Activated naive CD4-positive, alpha-beta T cell treated with anti-CD3 and anti-CD28 coated beads, Interleukin-2, amount 50 U/mL, for 24 hours (primary cell): ENCODE measurements around the gene DNM3.

ENCODE experiments used
- H3K27ac Mint-ChIP-seq: one replicate; pipeline ENCODE4 v1.8.0; 2021; ENCODE audit warnings: mild to moderate bottlenecking, mixed read lengths
- H3K27me3 Mint-ChIP-seq: one replicate; pipeline ENCODE4 v1.8.0; 2021; ENCODE audit warnings: mixed read lengths
- H3K36me3 Mint-ChIP-seq: one replicate; pipeline ENCODE4 v1.8.0; 2021; ENCODE audit warnings: mixed read lengths
- H3K4me1 Mint-ChIP-seq: one replicate; pipeline ENCODE4 v1.8.0; 2021; ENCODE audit warnings: mixed read lengths
- H3K4me3 Mint-ChIP-seq: one replicate; pipeline ENCODE4 v1.8.0; 2021; ENCODE audit warnings: mild to moderate bottlenecking, mixed read lengths
- H3K9me3 Mint-ChIP-seq: one replicate; pipeline ENCODE4 v1.8.0; 2021; ENCODE audit warnings: mixed read lengths

The DNM3 gene

GRCh38 chr1:172144445-172145061, 303.3 kb downstream of the DNM3 start:
- Mint-ChIP-seq H3K4me3 (no peak overlapping the region), H3K36me3 (no peaks in the 10 kb centered on the region), H3K27me3 (no peaks in the 10 kb centered on the region), H3K9me3 (no peaks in the 10 kb centered on the region), H3K27ac (no peak overlapping the region), H3K4me1 (peaks cover 13% of the 10 kb centered on the region)

DNA sequence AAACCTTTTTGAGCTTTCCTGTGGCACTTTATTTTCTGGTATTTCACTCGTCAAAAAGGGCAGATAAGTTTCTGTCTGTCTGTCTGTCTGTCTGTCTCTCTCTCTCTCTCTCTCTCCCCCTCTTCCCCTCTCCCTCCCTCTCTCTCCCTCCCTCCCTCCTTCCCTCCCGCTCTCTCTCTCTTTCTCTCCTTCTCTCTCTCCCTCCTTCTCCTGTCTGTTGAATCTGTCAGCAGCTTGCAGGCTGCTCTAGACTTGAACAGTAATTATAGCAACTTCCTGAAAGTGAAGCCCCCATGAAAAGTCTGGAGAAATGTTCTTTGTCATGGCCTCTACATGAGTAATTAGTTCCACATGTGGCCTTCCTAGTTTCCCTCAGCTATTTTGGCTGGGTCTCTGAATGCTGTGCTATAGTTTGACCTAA, 303.9 kb downstream of the DNM3 start:
- no peaks in the 10 kb centered on the region for H3K27me3 Mint-ChIP-seq
- peaks cover 13% of the 10 kb centered on the region for H3K4me1 Mint-ChIP-seq
- H3K4me3 Mint-ChIP-seq: no peak overlapping the region
- H3K36me3 Mint-ChIP-seq: no peaks in the 10 kb centered on the region
- peak overlapping the region; percentile 38 for H3K27ac Mint-ChIP-seq
- H3K9me3 Mint-ChIP-seq: no peaks in the 10 kb centered on the region

- Mint-ChIP-seq H3K36me3 (no peaks in the 10 kb centered on the region), H3K27ac (peak overlapping the region; percentile 38), H3K4me3 (no peak overlapping the region), H3K4me1 (peaks cover 13% of the 10 kb centered on the region), H3K27me3 (no peaks in the 10 kb centered on the region), H3K9me3 (no peaks in the 10 kb centered on the region)
Observed at GRCh38 chr1:172145656-172146055, 304.4 kb downstream of the DNM3 start.

DNA sequence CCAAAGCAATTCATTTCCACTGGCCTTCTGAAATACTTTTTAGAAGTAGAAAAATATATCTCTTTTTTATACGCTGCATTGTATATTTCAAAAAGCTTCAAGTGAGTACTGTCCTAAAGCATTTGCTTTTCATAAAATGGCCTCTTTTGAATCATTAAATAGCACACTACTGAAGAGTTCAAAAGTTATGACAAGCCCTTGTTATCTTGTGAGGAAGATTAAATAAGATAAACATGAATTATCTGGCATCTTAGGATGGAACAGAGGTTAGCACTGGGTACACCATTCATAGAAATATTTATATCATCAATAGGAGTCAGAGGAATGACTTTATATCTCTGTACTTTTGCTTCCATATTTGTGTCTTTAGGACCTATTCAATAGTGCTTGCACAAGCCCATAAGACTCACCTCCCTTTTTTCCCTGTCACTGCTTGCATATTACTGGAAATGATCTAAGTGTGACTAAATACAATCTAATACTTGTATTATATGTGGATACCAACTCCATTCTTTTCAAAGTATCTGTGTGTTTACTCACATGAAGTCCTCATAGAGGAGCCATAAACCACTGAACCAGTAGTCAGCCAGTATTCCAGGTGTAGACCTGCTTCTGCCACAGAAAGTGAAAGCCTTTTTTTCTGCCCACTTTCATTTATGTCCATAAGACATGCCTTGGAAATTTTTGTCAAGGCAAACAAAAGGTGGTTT, 305.0 kb downstream of the DNM3 start:
- no peak overlapping the region for H3K27ac Mint-ChIP-seq

DNA sequence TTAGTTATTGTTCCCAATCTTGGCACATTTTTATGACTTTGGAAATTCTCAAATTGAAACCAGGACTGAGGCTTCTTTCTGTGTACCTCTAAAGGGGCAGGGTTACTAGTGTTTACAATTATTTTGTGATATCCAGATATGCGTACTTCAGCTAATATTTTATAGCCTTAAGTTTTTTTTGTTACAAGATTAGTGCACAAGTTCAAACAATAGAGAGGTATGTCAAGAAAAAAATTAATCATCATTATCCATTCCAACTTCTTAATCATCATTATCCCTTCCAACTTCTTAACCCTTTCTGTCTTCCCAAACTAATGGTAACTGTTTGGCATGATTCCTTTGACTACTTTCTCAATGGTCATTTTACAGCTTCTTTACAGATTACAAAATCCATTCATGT, 306.2 kb downstream of the DNM3 start:
- H3K27ac Mint-ChIP-seq: no peak overlapping the region
- no peak overlapping the region for H3K4me3 Mint-ChIP-seq
- H3K4me1 Mint-ChIP-seq: peaks cover 13% of the 10 kb centered on the region
- no peaks in the 10 kb centered on the region for H3K27me3 Mint-ChIP-seq
- H3K9me3 Mint-ChIP-seq: no peaks in the 10 kb centered on the region
- no peaks in the 10 kb centered on the region for H3K36me3 Mint-ChIP-seq

More for the DNA sequence above, 305.0 kb downstream of the DNM3 start:
- no peaks in the 10 kb centered on the region for H3K36me3 Mint-ChIP-seq
- peaks cover 13% of the 10 kb centered on the region for H3K4me1 Mint-ChIP-seq
- H3K4me3 Mint-ChIP-seq: no peak overlapping the region
- H3K27me3 Mint-ChIP-seq: no peaks in the 10 kb centered on the region
- no peaks in the 10 kb centered on the region for H3K9me3 Mint-ChIP-seq

GRCh38 chr1:172148213-172148612, 306.9 kb downstream of the DNM3 start:
- H3K4me1 Mint-ChIP-seq: peaks cover 13% of the 10 kb centered on the region
- no peaks in the 10 kb centered on the region for H3K9me3 Mint-ChIP-seq
- no peaks in the 10 kb centered on the region for H3K27me3 Mint-ChIP-seq
- no peak overlapping the region for H3K4me3 Mint-ChIP-seq
- H3K36me3 Mint-ChIP-seq: no peaks in the 10 kb centered on the region
- no peak overlapping the region for H3K27ac Mint-ChIP-seq

GRCh38 chr1:172148707-172149106, 307.4 kb downstream of the DNM3 start:
- Mint-ChIP-seq H3K4me1 (peaks cover 13% of the 10 kb centered on the region), H3K27ac (no peak overlapping the region), H3K27me3 (no peaks in the 10 kb centered on the region), H3K36me3 (no peaks in the 10 kb centered on the region), H3K9me3 (no peaks in the 10 kb centered on the region), H3K4me3 (no peak overlapping the region)

- no peak overlapping the region for H3K4me3 Mint-ChIP-seq
- H3K27me3 Mint-ChIP-seq: no peaks in the 10 kb centered on the region
- peaks cover 15% of the 10 kb centered on the region for H3K4me1 Mint-ChIP-seq
- no peaks in the 10 kb centered on the region for H3K9me3 Mint-ChIP-seq
- H3K27ac Mint-ChIP-seq: peak overlapping the region; percentile 51
- no peaks in the 10 kb centered on the region for H3K36me3 Mint-ChIP-seq
Observed at GRCh38 chr1:172149346-172149745, 308.0 kb downstream of the DNM3 start.

- H3K4me1 Mint-ChIP-seq: peaks cover 10% of the 10 kb centered on the region
- peak overlapping the region; percentile 75 for H3K4me3 Mint-ChIP-seq
- no peaks in the 10 kb centered on the region for H3K36me3 Mint-ChIP-seq
- H3K27me3 Mint-ChIP-seq: no peaks in the 10 kb centered on the region
- no peaks in the 10 kb centered on the region for H3K9me3 Mint-ChIP-seq
- H3K27ac Mint-ChIP-seq: peak overlapping the region; percentile 98
Observed at GRCh38 chr1:172154551-172154950, 313.3 kb downstream of the DNM3 start.

DNA sequence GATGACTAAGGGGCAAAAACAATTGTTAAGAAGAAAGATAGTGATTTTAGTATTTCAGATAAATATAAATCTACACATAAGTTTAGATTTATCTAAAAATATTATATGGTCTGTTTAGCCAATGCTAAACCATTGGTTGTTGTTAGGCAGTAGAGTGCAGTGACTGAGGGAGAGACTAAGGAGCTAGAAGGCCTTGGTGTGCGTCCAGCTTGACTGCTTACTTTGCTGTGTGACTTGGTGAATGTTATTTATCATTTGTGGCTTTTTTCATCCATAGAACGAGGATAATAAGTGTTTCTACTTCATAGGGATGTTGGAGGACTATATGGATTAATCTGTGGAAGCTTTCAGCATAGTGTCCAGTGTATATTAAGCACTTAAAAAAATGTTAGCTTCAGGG, 314.5 kb downstream of the DNM3 start:
- Mint-ChIP-seq H3K9me3 (no peaks in the 10 kb centered on the region), H3K27ac (peak overlapping the region; percentile 51), H3K27me3 (no peaks in the 10 kb centered on the region), H3K4me3 (no peak overlapping the region), H3K36me3 (no peaks in the 10 kb centered on the region), H3K4me1 (peaks cover 10% of the 10 kb centered on the region)

- H3K27ac Mint-ChIP-seq: no peak overlapping the region
- H3K36me3 Mint-ChIP-seq: no peaks in the 10 kb centered on the region
- no peaks in the 10 kb centered on the region for H3K4me1 Mint-ChIP-seq
- no peaks in the 10 kb centered on the region for H3K9me3 Mint-ChIP-seq
- H3K4me3 Mint-ChIP-seq: no peak overlapping the region
- no peaks in the 10 kb centered on the region for H3K27me3 Mint-ChIP-seq
Observed at GRCh38 chr1:172162236-172162635, 320.9 kb downstream of the DNM3 start.

DNA sequence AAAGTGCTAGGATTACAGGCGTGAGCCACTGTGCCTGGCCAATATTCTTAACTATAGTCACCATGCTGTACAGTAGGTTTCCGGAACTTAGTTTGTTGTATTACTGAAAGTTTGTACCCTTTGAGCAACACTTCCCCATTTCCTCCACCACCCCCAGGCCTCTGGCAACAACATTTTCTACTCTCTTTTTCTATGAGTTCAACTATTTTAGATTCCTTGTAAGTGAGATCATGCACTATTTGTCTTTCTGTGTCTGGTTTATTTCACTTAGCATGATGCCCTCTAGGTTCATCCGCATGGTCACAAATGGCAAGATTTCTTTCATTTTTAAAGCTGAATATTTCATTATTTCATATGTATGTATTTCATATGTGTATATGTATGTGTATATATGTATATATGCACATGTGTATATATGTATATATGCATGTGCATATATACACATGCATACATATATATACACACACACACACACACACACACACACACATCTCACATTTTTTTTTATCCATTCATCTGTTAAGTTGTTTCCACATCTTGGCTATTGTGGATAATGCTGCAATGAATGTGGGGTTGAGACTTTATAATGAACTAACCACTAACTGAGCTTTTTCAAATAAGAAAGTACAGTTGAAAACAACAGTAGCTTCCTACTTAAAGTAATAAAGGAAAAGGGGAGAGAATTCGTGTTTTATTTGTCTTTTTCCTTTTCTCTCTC, 322.4 kb downstream of the DNM3 start:
- Mint-ChIP-seq H3K4me1 (peaks cover 8% of the 10 kb centered on the region), H3K27me3 (no peaks in the 10 kb centered on the region), H3K9me3 (no peaks in the 10 kb centered on the region), H3K4me3 (no peak overlapping the region), H3K27ac (no peak overlapping the region), H3K36me3 (no peaks in the 10 kb centered on the region)

DNA sequence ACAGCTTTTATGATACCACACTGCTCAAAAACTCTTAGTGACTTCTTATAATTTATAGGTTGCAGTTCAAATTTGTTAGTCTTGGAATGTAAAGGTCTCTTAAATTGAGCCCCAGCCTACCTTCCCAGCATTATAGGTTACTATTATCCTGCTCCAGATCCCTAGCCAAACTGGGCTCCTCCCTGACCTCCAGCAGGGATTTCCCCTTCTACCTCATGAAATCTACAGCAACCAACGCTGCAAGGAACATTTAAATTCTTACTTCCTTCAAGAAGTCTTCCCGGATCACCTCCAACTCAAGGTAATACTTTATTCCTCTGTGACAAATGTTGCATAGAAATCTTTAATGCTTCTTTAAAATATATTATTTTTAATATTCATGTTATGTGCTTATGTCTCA, 324.1 kb downstream of the DNM3 start:
- no peaks in the 10 kb centered on the region for H3K27me3 Mint-ChIP-seq
- no peak overlapping the region for H3K27ac Mint-ChIP-seq

GRCh38 chr1:172167796-172168596, 326.7 kb downstream of the DNM3 start:
- peaks cover 8% of the 10 kb centered on the region for H3K4me1 Mint-ChIP-seq
- no peaks in the 10 kb centered on the region for H3K9me3 Mint-ChIP-seq
- H3K27me3 Mint-ChIP-seq: peaks cover 2% of the 10 kb centered on the region
- no peak overlapping the region for H3K27ac Mint-ChIP-seq
- peaks cover 4% of the 10 kb centered on the region for H3K36me3 Mint-ChIP-seq
- H3K4me3 Mint-ChIP-seq: no peak overlapping the region

More for the DNA sequence above, 324.1 kb downstream of the DNM3 start:
- Mint-ChIP-seq H3K4me1 (peaks cover 8% of the 10 kb centered on the region), H3K4me3 (no peak overlapping the region), H3K9me3 (no peaks in the 10 kb centered on the region), H3K36me3 (no peaks in the 10 kb centered on the region)

DNA sequence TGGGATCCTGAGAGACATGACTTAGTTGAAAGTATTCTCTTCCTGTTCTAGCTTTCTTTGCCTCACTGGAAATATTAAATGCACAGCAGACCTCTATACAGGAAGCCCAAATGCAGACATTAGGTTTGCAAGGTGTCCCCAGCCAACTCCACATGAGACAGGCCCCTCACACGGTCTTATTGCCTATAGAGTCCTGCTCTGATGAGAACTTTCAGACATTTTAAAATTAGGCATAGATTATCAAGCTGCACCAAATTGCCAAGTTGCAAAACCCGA, 327.2 kb downstream of the DNM3 start:
- Mint-ChIP-seq H3K9me3 (no peaks in the 10 kb centered on the region), H3K4me1 (peaks cover 8% of the 10 kb centered on the region)

DNA sequence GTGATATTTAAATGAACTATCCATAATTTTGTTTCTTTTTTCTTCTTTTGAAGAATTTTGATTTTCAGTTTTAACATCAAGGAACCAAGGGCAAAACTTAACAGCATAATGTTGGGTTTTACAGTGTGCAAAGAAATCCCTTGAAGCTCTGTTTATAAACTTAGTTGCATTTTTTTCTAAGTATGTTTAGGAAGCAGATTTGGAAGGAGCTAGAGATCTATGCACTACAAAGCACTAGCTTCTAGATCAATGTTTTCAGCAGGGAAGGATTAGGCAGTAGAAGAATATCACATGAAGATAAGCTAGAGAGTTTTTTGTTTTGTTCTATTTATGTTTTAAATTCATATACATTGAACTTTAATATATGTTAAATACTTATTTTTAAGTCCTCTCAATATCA, 328.5 kb downstream of the DNM3 start:
- peaks cover 5% of the 10 kb centered on the region for H3K36me3 Mint-ChIP-seq
- no peak overlapping the region for H3K27ac Mint-ChIP-seq
- H3K4me3 Mint-ChIP-seq: no peak overlapping the region
- peaks cover 2% of the 10 kb centered on the region for H3K27me3 Mint-ChIP-seq
- peaks cover 8% of the 10 kb centered on the region for H3K4me1 Mint-ChIP-seq
- no peaks in the 10 kb centered on the region for H3K9me3 Mint-ChIP-seq

More for the DNA sequence above, 327.2 kb downstream of the DNM3 start:
- Mint-ChIP-seq H3K27me3 (peaks cover 2% of the 10 kb centered on the region), H3K4me3 (no peak overlapping the region), H3K27ac (no peak overlapping the region), H3K36me3 (peaks cover 5% of the 10 kb centered on the region)
